HFFc6 (cell line): Measurements from ENCODE around the gene NAA38. TPM values are rescaled to one million over a fixed set of nuclear protein-coding genes. Genes with fewer than 3 reads are reported as not detected.

Source experiments
- DNase-seq: peaks from one replicate; pipeline ENCODE4 v3.0.0-alpha.2; 2018
- H3K27ac Mint-ChIP-seq: 2 replicates; pipeline ENCODE4 v1.8.0; 2020; ENCODE audit warnings: mild to moderate bottlenecking, mixed read lengths
- H3K27me3 Mint-ChIP-seq: 2 replicates; pipeline ENCODE4 v1.8.0; 2021; ENCODE audit warnings: mild to moderate bottlenecking, moderate library complexity, mixed read lengths; ENCODE audit not compliant: insufficient read depth
- H3K36me3 Mint-ChIP-seq: 2 replicates; pipeline ENCODE4 v1.8.0; 2021; ENCODE audit warnings: low read depth, mixed read lengths
- H3K4me1 Mint-ChIP-seq: 2 replicates; pipeline ENCODE4 v1.8.0; 2020; ENCODE audit warnings: low read depth, mixed read lengths
- H3K4me3 Mint-ChIP-seq: 2 replicates; pipeline ENCODE4 v1.8.0; 2020; ENCODE audit warnings: mild to moderate bottlenecking, moderate library complexity, mixed read lengths
- H3K9me3 Mint-ChIP-seq: 2 replicates; pipeline ENCODE4 v1.8.0; 2020; ENCODE audit warnings: mild to moderate bottlenecking, mixed read lengths
- total RNA-seq, 6 experiments: library from RNA; stranded (reverse); fragmentation: NEBNext Ultra II Directional; extraction: Animal tissue kit (Norgen Biotek cat#: 25700); gene quantifications; 2 replicates in 1 of 6; 3 replicates in 5 of 6; pipeline ENCODE4 v1.2.3, GENCODE V29; 2021
- TF ChIP-seq, protein P1 (sequence below): fragments of 200-600 bp; sonication (generic); IDR thresholded peaks from 2 replicates; pipeline ENCODE4 v1.5.0; 2021; ENCODE audit warnings: antibody characterized with exemption, mild to moderate bottlenecking

The NAA38 gene
- total RNA-seq, 6 experiments from 2014 or later: 104 to 122 (median 107) TPM

DNA sequence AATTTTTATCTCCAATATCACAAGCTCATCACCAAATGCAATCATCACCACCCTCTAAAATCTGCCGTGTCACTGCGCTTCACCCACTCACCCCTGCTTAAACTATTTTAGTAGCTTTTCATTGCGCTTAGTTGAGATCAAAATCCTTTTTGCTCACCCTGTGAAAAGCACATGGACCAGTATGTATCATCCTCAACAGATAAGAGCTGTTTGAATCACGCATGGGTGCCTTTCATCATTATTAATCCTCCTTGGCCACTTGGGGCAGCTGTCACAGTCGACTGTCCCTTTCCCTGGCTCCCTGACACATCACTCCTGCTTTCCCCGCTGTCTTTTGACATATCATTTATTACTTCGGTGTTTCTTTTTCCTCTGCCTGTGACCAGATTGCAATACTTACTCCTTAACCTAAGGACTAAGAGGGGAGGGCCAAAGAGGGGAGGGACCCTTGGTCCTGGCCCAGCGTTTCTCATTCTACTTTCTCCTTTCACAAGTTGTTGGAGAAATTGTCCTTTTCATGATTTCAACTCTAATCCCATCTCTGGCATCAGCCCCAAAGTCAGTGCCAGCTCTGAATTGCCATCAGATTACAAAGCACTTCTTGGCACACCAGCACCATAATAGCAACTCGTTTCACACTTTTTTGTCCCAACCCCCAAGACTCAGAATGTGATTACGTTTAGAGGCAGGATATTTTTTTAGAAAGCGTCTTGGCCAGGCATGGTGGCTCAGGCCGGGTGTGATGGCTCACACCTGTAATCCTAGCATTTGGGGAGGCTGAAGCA lies 32.0 kb downstream of the NAA38 start:
- Mint-ChIP-seq H3K27me3 (peaks cover 13% of the 10 kb centered on the region), H3K36me3 (no peaks in the 10 kb centered on the region), H3K4me3 (no peak overlapping the region), H3K4me1 (peaks cover 26% of the 10 kb centered on the region), H3K27ac (no peak overlapping the region), H3K9me3 (no peaks in the 10 kb centered on the region)
- DNase-seq: no peak
- TF ChIP-seq, protein P1, sequence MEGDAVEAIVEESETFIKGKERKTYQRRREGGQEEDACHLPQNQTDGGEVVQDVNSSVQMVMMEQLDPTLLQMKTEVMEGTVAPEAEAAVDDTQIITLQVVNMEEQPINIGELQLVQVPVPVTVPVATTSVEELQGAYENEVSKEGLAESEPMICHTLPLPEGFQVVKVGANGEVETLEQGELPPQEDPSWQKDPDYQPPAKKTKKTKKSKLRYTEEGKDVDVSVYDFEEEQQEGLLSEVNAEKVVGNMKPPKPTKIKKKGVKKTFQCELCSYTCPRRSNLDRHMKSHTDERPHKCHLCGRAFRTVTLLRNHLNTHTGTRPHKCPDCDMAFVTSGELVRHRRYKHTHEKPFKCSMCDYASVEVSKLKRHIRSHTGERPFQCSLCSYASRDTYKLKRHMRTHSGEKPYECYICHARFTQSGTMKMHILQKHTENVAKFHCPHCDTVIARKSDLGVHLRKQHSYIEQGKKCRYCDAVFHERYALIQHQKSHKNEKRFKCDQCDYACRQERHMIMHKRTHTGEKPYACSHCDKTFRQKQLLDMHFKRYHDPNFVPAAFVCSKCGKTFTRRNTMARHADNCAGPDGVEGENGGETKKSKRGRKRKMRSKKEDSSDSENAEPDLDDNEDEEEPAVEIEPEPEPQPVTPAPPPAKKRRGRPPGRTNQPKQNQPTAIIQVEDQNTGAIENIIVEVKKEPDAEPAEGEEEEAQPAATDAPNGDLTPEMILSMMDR: peak; percentile 49

DNA sequence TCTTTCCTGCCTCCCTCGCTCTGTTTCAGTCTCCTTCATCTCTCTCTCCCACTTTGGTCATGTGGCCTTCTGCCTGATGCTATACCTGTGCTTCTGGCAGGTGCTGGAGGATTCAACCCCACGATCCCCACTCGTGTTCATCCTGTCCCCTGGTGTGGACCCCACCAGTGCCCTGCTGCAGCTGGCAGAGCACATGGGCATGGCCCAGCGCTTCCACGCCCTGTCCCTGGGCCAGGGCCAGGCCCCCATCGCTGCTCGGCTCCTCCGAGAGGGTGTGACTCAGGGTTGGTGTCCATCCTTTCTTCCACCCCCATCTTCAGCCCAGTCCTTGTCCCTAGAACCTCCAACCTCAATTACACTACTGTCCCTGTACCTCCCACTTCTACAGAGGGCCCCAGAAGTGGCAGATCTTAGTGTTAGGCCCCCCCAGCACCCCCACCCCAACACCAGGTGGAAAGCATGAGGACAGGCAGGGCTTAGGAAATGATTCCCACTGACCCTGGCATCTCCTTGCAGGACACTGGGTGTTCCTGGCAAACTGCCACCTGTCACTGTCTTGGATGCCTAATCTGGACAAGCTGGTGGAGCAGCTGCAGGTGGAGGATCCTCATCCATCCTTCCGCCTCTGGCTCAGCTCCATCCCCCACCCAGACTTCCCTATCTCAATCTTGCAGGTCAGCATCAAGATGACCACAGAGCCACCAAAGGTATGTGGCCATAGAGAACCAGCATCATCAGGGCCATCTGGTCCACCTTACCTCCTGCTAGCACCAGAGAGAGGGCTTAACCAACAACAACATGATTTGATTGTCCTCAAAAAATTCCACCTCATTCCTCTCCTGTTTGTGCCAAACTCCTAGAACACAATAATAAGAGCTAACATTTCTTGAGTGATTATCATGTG lies 33.1 kb downstream of the NAA38 start:
- Mint-ChIP-seq H3K4me1 (peaks cover 26% of the 10 kb centered on the region), H3K27ac (no peak overlapping the region), H3K27me3 (peaks cover 17% of the 10 kb centered on the region), H3K4me3 (no peak overlapping the region), H3K36me3 (no peaks in the 10 kb centered on the region), H3K9me3 (no peaks in the 10 kb centered on the region)
- DNase-seq: no peak
- TF ChIP-seq, protein P1: no peak

- Mint-ChIP-seq H3K36me3 (no peaks in the 10 kb centered on the region), H3K4me1 (peaks cover 26% of the 10 kb centered on the region), H3K9me3 (no peaks in the 10 kb centered on the region), H3K4me3 (no peak overlapping the region), H3K27ac (no peak overlapping the region), H3K27me3 (peaks cover 17% of the 10 kb centered on the region)
- TF ChIP-seq, protein P1: no peak
- no peak for DNase-seq
Observed at GRCh38 chr17:7823581-7824001, 33.8 kb downstream of the NAA38 start.

GRCh38 chr17:7822126-7822525 lies 35.2 kb downstream of the NAA38 start:
- Mint-ChIP-seq H3K27ac (no peak overlapping the region), H3K9me3 (no peaks in the 10 kb centered on the region), H3K4me1 (peaks cover 26% of the 10 kb centered on the region), H3K36me3 (no peaks in the 10 kb centered on the region), H3K4me3 (no peak overlapping the region), H3K27me3 (peaks cover 19% of the 10 kb centered on the region)
- TF ChIP-seq, protein P1: no peak
- no peak for DNase-seq

- H3K9me3 Mint-ChIP-seq: no peaks in the 10 kb centered on the region
- no peak overlapping the region for H3K4me3 Mint-ChIP-seq
- peaks cover 28% of the 10 kb centered on the region for H3K27me3 Mint-ChIP-seq
- TF ChIP-seq, protein P1: no peak
- DNase-seq: no peak
- no peak overlapping the region for H3K27ac Mint-ChIP-seq
- peaks cover 15% of the 10 kb centered on the region for H3K4me1 Mint-ChIP-seq
- H3K36me3 Mint-ChIP-seq: no peaks in the 10 kb centered on the region
Observed at GRCh38 chr17:7820231-7820630, 37.1 kb downstream of the NAA38 start.
